Measurements from ENCODE around the gene SENP2. TPM values are rescaled to one million over a fixed set of nuclear protein-coding genes. Genes with fewer than 3 reads are reported as not detected.

Gene SENP2
- total RNA-seq, 1 experiment from 2014 or later: 52.7 TPM

GRCh38 chr3:185594073-185594472 lies 8.0 kb downstream of the SENP2 start:
- TF ChIP-seq CTCF (IDR thresholded peaks at IDR 0.05) (no peak), POLR2AphosphoS5 (IDR thresholded peaks at IDR 0.05; ENCODE audit: low read depth, low read length) (no peak), SIN3A (IDR thresholded peaks at IDR 0.05; ENCODE audit: borderline replicate concordance, insufficient read depth, low read depth, low read length) (no peak), REST (IDR thresholded peaks at IDR 0.05; ENCODE audit: insufficient read depth in 1 of 2, low read depth in 2 of 2, low read length in 1 of 2) (no peak), TCF7L2 (IDR thresholded peaks at IDR 0.05; ENCODE audit: low read depth, low read length) (no peak)
- no peak overlapping the region for H3K27ac ChIP-seq (ENCODE audit: low read length)
- POLR2A ChIA-PET: interaction anchor here (0.6 kb wide), 1 partner anchor 148 kb away, joined by 4 read pairs; no protein-coding TSS in a partner anchor
- in situ Hi-C loops (cut with HindIII; ENCODE audit: low pct_unique_long_range_greater_than_20kb, low sequenced_read_pairs) (no loop called here), intact Hi-C loops (cut with micrococcal nuclease; ENCODE audit: unreplicated experiment) (no loop called here)
- BruUV-seq (replicated peaks): no TSS peak
- no peaks in the 10 kb centered on the region for H3K9me3 ChIP-seq (ENCODE audit: control insufficient read depth, insufficient read depth, low read depth, low read length)
- no peaks in the 10 kb centered on the region for H3K36me3 ChIP-seq (ENCODE audit: control insufficient read depth, insufficient read depth, low read length)
- ATAC-seq (no peak), DNase-seq (ENCODE audit: low read depth, low spot score) (no peak)
- H3K4me3 ChIP-seq (ENCODE audit: low read depth in 2 of 2, low read length in 2 of 2): no peak overlapping the region
- CTCF ChIA-PET: no interaction called here
- H3K4me1 ChIP-seq (ENCODE audit: control insufficient read depth, insufficient read depth, low read length): no peaks in the 10 kb centered on the region
- H3K27me3 ChIP-seq (ENCODE audit: control insufficient read depth, insufficient read depth, low read length): no peaks in the 10 kb centered on the region

- in situ Hi-C loops (cut with HindIII; ENCODE audit: low pct_unique_long_range_greater_than_20kb, low sequenced_read_pairs): no loop called here
- CTCF ChIA-PET: interaction anchor here (0.7 kb wide), 1 partner anchor 127 kb away, joined by 7 read pairs; no protein-coding TSS in a partner anchor
These were observed 9.4 kb downstream of the SENP2 start for GRCh38 chr3:185595526-185595925.

More at GRCh38 chr3:185595526-185595925, 9.4 kb downstream of the SENP2 start:
- Histone ChIP-seq H3K27ac (ENCODE audit: low read length) (no peak overlapping the region), H3K36me3 (ENCODE audit: control insufficient read depth, insufficient read depth, low read length) (no peaks in the 10 kb centered on the region), H3K9me3 (ENCODE audit: control insufficient read depth, insufficient read depth, low read depth, low read length) (no peaks in the 10 kb centered on the region), H3K4me3 (ENCODE audit: low read depth in 2 of 2, low read length in 2 of 2) (no peak overlapping the region), H3K27me3 (ENCODE audit: control insufficient read depth, insufficient read depth, low read length) (no peaks in the 10 kb centered on the region), H3K4me1 (ENCODE audit: control insufficient read depth, insufficient read depth, low read length) (no peaks in the 10 kb centered on the region)
- no TSS peak for BruUV-seq (replicated peaks)
- intact Hi-C loops (cut with micrococcal nuclease; ENCODE audit: unreplicated experiment): no loop called here
- ATAC-seq (no peak), DNase-seq (ENCODE audit: low read depth, low spot score) (no peak)
- no peak for TF ChIP-seq POLR2AphosphoS5 (IDR thresholded peaks at IDR 0.05; ENCODE audit: low read depth, low read length)
- TF ChIP-seq SIN3A (IDR thresholded peaks at IDR 0.05; ENCODE audit: borderline replicate concordance, insufficient read depth, low read depth, low read length): no peak
- TF ChIP-seq CTCF (IDR thresholded peaks at IDR 0.05): no peak
- no peak for TF ChIP-seq REST (IDR thresholded peaks at IDR 0.05; ENCODE audit: insufficient read depth in 1 of 2, low read depth in 2 of 2, low read length in 1 of 2)
- TF ChIP-seq TCF7L2 (IDR thresholded peaks at IDR 0.05; ENCODE audit: low read depth, low read length): no peak
- POLR2A ChIA-PET: no interaction called here
